GM23338 (cell line): ENCODE results near the gene AZIN2. TPM values are rescaled to one million over a fixed set of nuclear protein-coding genes. Genes with fewer than 3 reads are reported as not detected.

Source experiments
- ATAC-seq: fragments of 200-7000 bp; cut with Tn5 transposase; 3 replicates; pipeline ENCODE4 v1.9.1; 2020
- DNase-seq: peaks from one replicate; pipeline ENCODE4 v3.0.0-alpha.2; 2015; ENCODE audit warnings: low spot score
- H2AFZ ChIP-seq: fragments of 200-600 bp; sonication (generic); 2 replicates; pipeline ENCODE4 v1.8.0; 2016; ENCODE audit warnings: antibody characterized with exemption, mild to moderate bottlenecking, moderate library complexity
- H3F3A ChIP-seq: fragments of 200-600 bp; sonication (generic); replicated peaks from 2 replicates; pipeline ENCODE4 v1.8.0; 2017; ENCODE audit warnings: antibody characterized with exemption, mixed run types, low read depth
- H3K27ac ChIP-seq: fragments of 200-600 bp; sonication (generic); 2 replicates; pipeline ENCODE4 v1.6.1; 2016; ENCODE audit warnings: low read depth
- H3K27me3 ChIP-seq: fragments of 200-600 bp; sonication (generic); 2 replicates; pipeline ENCODE4 v1.8.0; 2016; ENCODE audit warnings: mild to moderate bottlenecking, mixed run types, moderate library complexity; ENCODE audit not compliant: insufficient read depth
- H3K36me3 ChIP-seq: fragments of 200-600 bp; sonication (generic); 2 replicates; pipeline ENCODE4 v1.8.0; 2016; ENCODE audit warnings: mild to moderate bottlenecking; ENCODE audit not compliant: insufficient read depth
- H3K4me1 ChIP-seq: fragments of 200-600 bp; sonication (generic); 2 replicates; pipeline ENCODE4 v1.8.0; 2016; ENCODE audit warnings: mild to moderate bottlenecking, moderate library complexity; ENCODE audit not compliant: insufficient read depth
- H3K4me2 ChIP-seq: fragments of 200-600 bp; sonication (generic); 2 replicates; pipeline ENCODE4 v1.7.1; 2017; ENCODE audit warnings: mixed run types
- H3K4me3 ChIP-seq: fragments of 200-600 bp; sonication (generic); 2 replicates; pipeline ENCODE4 v1.6.1; 2016; ENCODE audit warnings: mixed run types
- H3K79me2 ChIP-seq: fragments of 200-600 bp; sonication (generic); replicated peaks from 2 replicates; pipeline ENCODE4 v1.8.0; 2017; ENCODE audit warnings: mild to moderate bottlenecking; ENCODE audit not compliant: insufficient read depth
- H3K9me2 ChIP-seq: fragments of 200-600 bp; sonication (generic); 2 replicates; pipeline ENCODE4 v1.8.0; 2017; ENCODE audit not compliant: insufficient read depth
- H4K20me1 ChIP-seq: fragments of 200-600 bp; sonication (generic); replicated peaks from 2 replicates; pipeline ENCODE4 v1.8.0; 2017; ENCODE audit warnings: mild to moderate bottlenecking; ENCODE audit not compliant: insufficient read depth
- H3K27ac Mint-ChIP-seq: 2 replicates; pipeline ENCODE4 v1.8.0; 2020; ENCODE audit warnings: inconsistent platforms, mild to moderate bottlenecking, moderate library complexity, mixed read lengths
- H3K27me3 Mint-ChIP-seq: 3 replicates; pipeline ENCODE4 v1.8.0; 2022; ENCODE audit warnings: low read depth, mild to moderate bottlenecking, moderate library complexity, mixed read lengths, inconsistent platforms; ENCODE audit not compliant: insufficient read depth, poor library complexity
- H3K36me3 Mint-ChIP-seq: 3 replicates; pipeline ENCODE4 v1.8.0; 2021; ENCODE audit warnings: low read depth, mild to moderate bottlenecking, inconsistent platforms, moderate library complexity, mixed read lengths
- H3K4me1 Mint-ChIP-seq: 3 replicates; pipeline ENCODE4 v1.8.0; 2020; ENCODE audit warnings: mild to moderate bottlenecking, inconsistent platforms, mixed read lengths
- H3K4me3 Mint-ChIP-seq: 3 replicates; pipeline ENCODE4 v1.8.0; 2021; ENCODE audit warnings: moderate library complexity, mild to moderate bottlenecking, inconsistent platforms, mixed read lengths
- H3K9me3 Mint-ChIP-seq: 3 replicates; pipeline ENCODE4 v1.8.0; 2020; ENCODE audit warnings: moderate library complexity, mild to moderate bottlenecking, inconsistent platforms, mixed read lengths
- CTCF ChIP-seq, 2 experiments: fragments of 200-600 bp in 1 of 2; sonication (generic) in 1 of 2; conservative IDR thresholded peaks; 2 replicates each; pipeline versions ENCODE4 v1.5.1 to v1.6.1; 2016 to 2017; ENCODE audit warnings: antibody characterized with exemption in 2 of 2, low read depth in 2 of 2, mild to moderate bottlenecking in 2 of 2, moderate library complexity in 1 of 2
- ETS1 ChIP-seq: IDR thresholded peaks from 2 replicates; pipeline ENCODE4 v1.6.1; 2016; ENCODE audit warnings: antibody characterized with exemption
- EZH2 ChIP-seq: fragments of 200-600 bp; sonication (generic); IDR thresholded peaks from one replicate; pipeline ENCODE4 v1.8.0; 2017; ENCODE audit warnings: antibody characterized with exemption, mild to moderate bottlenecking, low read depth; ENCODE audit not compliant: unreplicated experiment
- JUNB ChIP-seq: IDR thresholded peaks from one replicate; pipeline ENCODE4 v1.6.1; 2016; ENCODE audit warnings: antibody characterized with exemption; ENCODE audit not compliant: unreplicated experiment
- REST ChIP-seq: IDR thresholded peaks from one replicate; pipeline ENCODE4 v1.6.1; 2018; ENCODE audit warnings: antibody characterized with exemption; ENCODE audit not compliant: unreplicated experiment
- STAT1 ChIP-seq: IDR thresholded peaks from one replicate; pipeline ENCODE4 v1.6.1; 2016; ENCODE audit warnings: antibody characterized with exemption; ENCODE audit not compliant: unreplicated experiment
- polyA plus RNA-seq: library from polyadenylated mRNA; unstranded; fragments of >200 nt; fragmentation: Nextera tagmentation; extraction: Ambion mirVana; gene quantifications from 2 replicates; pipeline ENCODE4 v1.2.1, GENCODE V29; 2016
- total RNA-seq: library from RNA; depleted of rRNA; stranded (reverse); fragments of >200 nt; shearing (Covaris generic); gene quantifications from 2 replicates; pipeline ENCODE4 v1.2.3, GENCODE V29; 2014
- TF ChIP-seq, protein P1 (sequence below): fragments of 250-450 bp; sonication (Bioruptor Pico); IDR thresholded peaks from 2 replicates; pipeline ENCODE4 v1.5.0; 2020; ENCODE audit warnings: mild to moderate bottlenecking, moderate library complexity

AZIN2 gene
- total and polyA plus RNA-seq, 2 experiments from 2014 or later = 0.37 to 1.2 TPM

DNA sequence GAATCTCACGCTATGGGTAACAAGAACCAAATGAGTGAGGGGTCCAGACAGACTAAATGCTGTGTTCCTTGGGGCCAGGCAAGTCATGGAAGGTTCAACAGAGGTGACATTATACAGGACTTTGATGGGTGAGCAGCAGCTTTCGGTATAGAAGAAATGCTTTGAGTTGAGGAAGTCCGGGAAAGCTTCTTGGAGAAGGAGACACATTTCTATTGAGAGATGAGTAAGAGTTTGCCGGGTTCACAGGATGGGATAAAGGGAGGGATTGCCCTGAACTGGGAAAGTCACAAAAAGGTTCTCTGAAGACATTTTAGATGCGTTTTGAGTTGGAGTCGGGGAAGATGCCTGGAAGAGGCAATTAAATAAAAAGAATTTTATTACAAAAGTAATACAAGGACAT, 580 bp upstream of the AZIN2 start (continued):
- TF ChIP-seq REST (no peak), ETS1 (no peak), STAT1 (no peak), JUNB (no peak)

- Histone ChIP-seq H3K79me2 (no peaks in the 10 kb centered on the region), H3K27ac (no peak overlapping the region), H3F3A (no peaks in the 10 kb centered on the region), H3K27me3 (peaks cover 64% of the 10 kb centered on the region), H3K4me3 (peak overlapping the region; percentile 80), H3K36me3 (no peaks in the 10 kb centered on the region), H3K4me2 (peak overlapping the region; percentile 96), H3K9me2 (no peaks in the 10 kb centered on the region), H3K4me1 (peaks cover 11% of the 10 kb centered on the region; the same call in 1 of the 2 replicates), H4K20me1 (no peaks in the 10 kb centered on the region), H2AFZ (peak overlapping the region; percentile 99)
- H3K4me3 Mint-ChIP-seq = peak overlapping the region; percentile 66
- peak; percentile 51 for DNase-seq
- TF ChIP-seq ETS1 (no peak), CTCF (conservative IDR thresholded peaks at IDR 0.05; ENCODE audit: low read depth in 2 of 2) (no peak), EZH2 (peak; percentile 26), JUNB (no peak)
- TF ChIP-seq, protein P1, sequence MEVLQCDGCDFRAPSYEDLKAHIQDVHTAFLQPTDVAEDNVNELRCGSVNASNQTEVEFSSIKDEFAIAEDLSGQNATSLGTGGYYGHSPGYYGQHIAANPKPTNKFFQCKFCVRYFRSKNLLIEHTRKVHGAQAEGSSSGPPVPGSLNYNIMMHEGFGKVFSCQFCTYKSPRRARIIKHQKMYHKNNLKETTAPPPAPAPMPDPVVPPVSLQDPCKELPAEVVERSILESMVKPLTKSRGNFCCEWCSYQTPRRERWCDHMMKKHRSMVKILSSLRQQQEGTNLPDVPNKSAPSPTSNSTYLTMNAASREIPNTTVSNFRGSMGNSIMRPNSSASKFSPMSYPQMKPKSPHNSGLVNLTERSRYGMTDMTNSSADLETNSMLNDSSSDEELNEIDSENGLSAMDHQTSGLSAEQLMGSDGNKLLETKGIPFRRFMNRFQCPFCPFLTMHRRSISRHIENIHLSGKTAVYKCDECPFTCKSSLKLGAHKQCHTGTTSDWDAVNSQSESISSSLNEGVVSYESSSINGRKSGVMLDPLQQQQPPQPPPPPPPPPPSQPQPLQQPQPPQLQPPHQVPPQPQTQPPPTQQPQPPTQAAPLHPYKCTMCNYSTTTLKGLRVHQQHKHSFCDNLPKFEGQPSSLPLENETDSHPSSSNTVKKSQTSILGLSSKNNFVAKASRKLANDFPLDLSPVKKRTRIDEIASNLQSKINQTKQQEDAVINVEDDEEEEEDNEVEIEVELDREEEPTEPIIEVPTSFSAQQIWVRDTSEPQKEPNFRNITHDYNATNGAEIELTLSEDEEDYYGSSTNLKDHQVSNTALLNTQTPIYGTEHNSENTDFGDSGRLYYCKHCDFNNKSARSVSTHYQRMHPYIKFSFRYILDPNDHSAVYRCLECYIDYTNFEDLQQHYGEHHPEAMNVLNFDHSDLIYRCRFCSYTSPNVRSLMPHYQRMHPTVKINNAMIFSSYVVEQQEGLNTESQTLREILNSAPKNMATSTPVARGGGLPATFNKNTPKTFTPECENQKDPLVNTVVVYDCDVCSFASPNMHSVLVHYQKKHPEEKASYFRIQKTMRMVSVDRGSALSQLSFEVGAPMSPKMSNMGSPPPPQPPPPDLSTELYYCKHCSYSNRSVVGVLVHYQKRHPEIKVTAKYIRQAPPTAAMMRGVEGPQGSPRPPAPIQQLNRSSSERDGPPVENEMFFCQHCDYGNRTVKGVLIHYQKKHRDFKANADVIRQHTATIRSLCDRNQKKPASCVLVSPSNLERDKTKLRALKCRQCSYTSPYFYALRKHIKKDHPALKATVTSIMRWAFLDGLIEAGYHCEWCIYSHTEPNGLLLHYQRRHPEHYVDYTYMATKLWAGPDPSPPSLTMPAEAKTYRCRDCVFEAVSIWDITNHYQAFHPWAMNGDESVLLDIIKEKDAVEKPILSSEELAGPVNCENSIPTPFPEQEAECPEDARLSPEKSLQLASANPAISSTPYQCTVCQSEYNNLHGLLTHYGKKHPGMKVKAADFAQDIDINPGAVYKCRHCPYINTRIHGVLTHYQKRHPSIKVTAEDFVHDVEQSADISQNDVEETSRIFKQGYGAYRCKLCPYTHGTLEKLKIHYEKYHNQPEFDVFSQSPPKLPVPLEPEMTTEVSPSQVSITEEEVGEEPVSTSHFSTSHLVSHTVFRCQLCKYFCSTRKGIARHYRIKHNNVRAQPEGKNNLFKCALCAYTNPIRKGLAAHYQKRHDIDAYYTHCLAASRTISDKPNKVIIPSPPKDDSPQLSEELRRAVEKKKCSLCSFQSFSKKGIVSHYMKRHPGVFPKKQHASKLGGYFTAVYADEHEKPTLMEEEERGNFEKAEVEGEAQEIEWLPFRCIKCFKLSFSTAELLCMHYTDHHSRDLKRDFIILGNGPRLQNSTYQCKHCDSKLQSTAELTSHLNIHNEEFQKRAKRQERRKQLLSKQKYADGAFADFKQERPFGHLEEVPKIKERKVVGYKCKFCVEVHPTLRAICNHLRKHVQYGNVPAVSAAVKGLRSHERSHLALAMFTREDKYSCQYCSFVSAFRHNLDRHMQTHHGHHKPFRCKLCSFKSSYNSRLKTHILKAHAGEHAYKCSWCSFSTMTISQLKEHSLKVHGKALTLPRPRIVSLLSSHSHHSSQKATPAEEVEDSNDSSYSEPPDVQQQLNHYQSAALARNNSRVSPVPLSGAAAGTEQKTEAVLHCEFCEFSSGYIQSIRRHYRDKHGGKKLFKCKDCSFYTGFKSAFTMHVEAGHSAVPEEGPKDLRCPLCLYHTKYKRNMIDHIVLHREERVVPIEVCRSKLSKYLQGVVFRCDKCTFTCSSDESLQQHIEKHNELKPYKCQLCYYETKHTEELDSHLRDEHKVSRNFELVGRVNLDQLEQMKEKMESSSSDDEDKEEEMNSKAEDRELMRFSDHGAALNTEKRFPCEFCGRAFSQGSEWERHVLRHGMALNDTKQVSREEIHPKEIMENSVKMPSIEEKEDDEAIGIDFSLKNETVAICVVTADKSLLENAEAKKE (CRISPR knock-in tag) = no peak
- peak; percentile 21 for ATAC-seq
- no peak overlapping the region for H3K27ac Mint-ChIP-seq
- no peaks in the 10 kb centered on the region for H3K9me3 Mint-ChIP-seq
- H3K27me3 Mint-ChIP-seq = peaks cover 27% of the 10 kb centered on the region
- H3K36me3 Mint-ChIP-seq = no peaks in the 10 kb centered on the region; the same call in 2 of the 3 replicates
- H3K4me1 Mint-ChIP-seq = peaks cover 10% of the 10 kb centered on the region
These were observed 777 bp downstream of the AZIN2 start for GRCh38 chr1:33081554-33082305.
